NCI-H146 treated with DMSO at 0.1 percent for 48 hours (cell line): ENCODE data around the gene NDUFAF2.

Source experiments
- DNase-seq: peaks from one replicate; lab custom pipeline; 2025; ENCODE audit not compliant: unreplicated experiment; lab: John Stamatoyannopoulos, UW

Gene NDUFAF2

GRCh38 chr5:61115968-61116367 is 171.0 kb downstream of the NDUFAF2 start:
- no peak for DNase-seq

- no peak for DNase-seq
Measured at GRCh38 chr5:61119066-61119465, 174.1 kb downstream of the NDUFAF2 start.

GRCh38 chr5:61120534-61120933 is 175.5 kb downstream of the NDUFAF2 start:
- no peak for DNase-seq

- peak; percentile 58 for DNase-seq
Measured at GRCh38 chr5:61123145-61123544, 178.1 kb downstream of the NDUFAF2 start.

GRCh38 chr5:61130289-61130688 is 185.3 kb downstream of the NDUFAF2 start:
- no peak for DNase-seq

GRCh38 chr5:61132559-61132958 is 187.6 kb downstream of the NDUFAF2 start:
- no peak for DNase-seq

- no peak for DNase-seq
Measured at GRCh38 chr5:61137835-61138234, 192.8 kb downstream of the NDUFAF2 start.

GRCh38 chr5:61139094-61139873 is 194.3 kb downstream of the NDUFAF2 start:
- DNase-seq: no peak

GRCh38 chr5:61139931-61140330 is 194.9 kb downstream of the NDUFAF2 start:
- DNase-seq: no peak

GRCh38 chr5:61141801-61142200 is 196.8 kb downstream of the NDUFAF2 start:
- DNase-seq: no peak

- no peak for DNase-seq
Measured at GRCh38 chr5:61142391-61142790, 197.4 kb downstream of the NDUFAF2 start.

- no peak for DNase-seq
Measured at GRCh38 chr5:61142811-61143210, 197.8 kb downstream of the NDUFAF2 start.

GRCh38 chr5:61148515-61148914 is 203.5 kb downstream of the NDUFAF2 start:
- no peak for DNase-seq

- DNase-seq: no peak
Measured at GRCh38 chr5:61151893-61152292, 206.9 kb downstream of the NDUFAF2 start.

- no peak for DNase-seq
Measured at GRCh38 chr5:61159070-61159469, 214.1 kb downstream of the NDUFAF2 start.

- DNase-seq: no peak
Measured at GRCh38 chr5:61159836-61160235, 214.8 kb downstream of the NDUFAF2 start.

GRCh38 chr5:61160497-61160896 is 215.5 kb downstream of the NDUFAF2 start:
- no peak for DNase-seq

GRCh38 chr5:61162010-61162831 is 217.2 kb downstream of the NDUFAF2 start, which contains the start of gene SMIM15:
TSS of gene SMIM15 (minus strand) at chr5:61162468. CDS start at chr5:61160171, 2,297 bp downstream.
- peak; percentile 79 for DNase-seq

GRCh38 chr5:61162832-61163567 is 218.0 kb downstream of the NDUFAF2 start:
- peak; percentile 52 for DNase-seq

GRCh38 chr5:61163905-61164304 is 218.9 kb downstream of the NDUFAF2 start:
- no peak for DNase-seq

GRCh38 chr5:61167382-61167781 is 222.4 kb downstream of the NDUFAF2 start:
- no peak for DNase-seq
